Aorta (tissue), 5 donors: ENCODE data around the gene TMEM35A. TPM values are rescaled to one million over a fixed set of nuclear protein-coding genes. Genes with fewer than 3 reads are reported as not detected.

Experiments used
- ATAC-seq: fragments of 200-7000 bp; cut with Tn5 transposase; one replicate; pipeline ENCODE4 v1.9.1; 2022; ENCODE audit warnings: moderate library complexity; ENCODE audit not compliant: low FRiP score
- DNase-seq, 2 donors: peaks; one replicate each; pipeline ENCODE4 v3.0.0-alpha.2; 2020
- H3K27ac ChIP-seq, 2 donors: one replicate each; pipeline ENCODE4 v1.5.1; 2013; ENCODE audit warnings: low read length in 2 of 2, mild to moderate bottlenecking in 2 of 2, moderate library complexity in 2 of 2, control low read depth in 1 of 2, inconsistent platforms in 1 of 2, low read depth in 1 of 2
- H3K27me3 ChIP-seq, 2 donors: one replicate each; pipeline ENCODE4 v1.6.1; 2013; ENCODE audit warnings: control low read depth in 1 of 2, low read length in 1 of 2, mild to moderate bottlenecking in 1 of 2, moderate library complexity in 1 of 2; ENCODE audit not compliant: insufficient read depth in 2 of 2, control insufficient read depth in 1 of 2
- H3K36me3 ChIP-seq, 2 donors: one replicate each; pipeline ENCODE4 v1.6.1; 2013; ENCODE audit warnings: control low read depth in 1 of 2, low read length in 1 of 2, mild to moderate bottlenecking in 1 of 2; ENCODE audit not compliant: insufficient read depth in 2 of 2, control insufficient read depth in 1 of 2
- H3K4me1 ChIP-seq, 2 donors: one replicate each; pipeline ENCODE4 v1.6.1; 2013; ENCODE audit warnings: low read length in 2 of 2, control low read depth in 1 of 2, mild to moderate bottlenecking in 1 of 2, moderate library complexity in 1 of 2; ENCODE audit not compliant: insufficient read depth in 2 of 2, control insufficient read depth in 1 of 2
- H3K4me3 ChIP-seq, 2 donors: one replicate each; pipeline ENCODE4 v1.5.1; 2013; ENCODE audit warnings: low read length in 2 of 2, control low read depth in 1 of 2, mild to moderate bottlenecking in 1 of 2
- H3K9me3 ChIP-seq: one replicate; pipeline ENCODE4 v1.6.1; 2013; ENCODE audit warnings: mild to moderate bottlenecking, low read length; ENCODE audit not compliant: control insufficient read depth
- WGBS, 2 donors: extraction: QIAGEN DNeasy Blood & Tissue Kit; methylation state at CpG; one replicate each; pipeline ENCODE4 v1.1.7; 2013; 5-methylcytosine and 5-hydroxymethylcytosine counted together
- intact Hi-C, 2 donors: fragments of 100-400 bp; cut with DNase I; formaldehyde crosslinking; loops; one replicate each; pipeline versions ENCODE4 v1.14.2 to v1.15.0; 2022
- polyA plus RNA-seq, 2 donors: library from polyadenylated mRNA; stranded (reverse); fragments of 200-250 nt; gene quantifications; one replicate each; pipeline ENCODE4 v1.2.3, GENCODE V29; 2013
- total RNA-seq, 2 donors: library from RNA; stranded (reverse); fragmentation: NEBNext Ultra II Directional; extraction: Animal tissue kit (Norgen Biotek cat#: 25700); gene quantifications; one replicate each; pipeline ENCODE4 v1.2.1, GENCODE V29; 2021
- donor health status: healthy with polysubstance abuse.
- donor health status: Bipolar disorder and iron deficiency.
- donor health status: DM: no; HTN: no; CAD: no.
- donor health status: DM: no; HTN: no; CAD: no.
- donor health status: DM: yes; HTN: yes; CAD: no.

TMEM35A gene
- total and polyA plus RNA-seq, 4 donors, result 2.9 to 3.7 (median 3.4) TPM

DNA sequence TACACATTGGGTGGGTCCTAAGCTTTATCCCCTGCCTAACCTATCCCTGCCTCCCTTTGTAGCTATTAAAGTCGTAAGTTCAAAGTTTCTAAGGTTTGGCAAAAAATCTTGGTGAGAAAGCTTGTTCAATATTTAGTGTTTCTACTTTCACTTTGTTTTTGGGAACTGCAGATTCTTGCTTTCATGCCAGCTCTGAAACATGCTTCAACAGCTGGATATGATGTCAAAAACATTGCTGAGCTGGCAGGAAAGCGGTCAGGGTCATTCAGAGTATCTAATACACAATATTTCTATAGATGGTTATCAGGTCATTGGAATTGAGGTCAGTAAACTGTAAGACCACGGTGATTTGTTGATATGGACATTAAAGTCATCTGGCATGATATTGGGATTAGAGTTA, 39.0 kb downstream of the TMEM35A start:
- Histone ChIP-seq H3K27me3 (no peaks in the 10 kb centered on the region), H3K4me1 (no peaks in the 10 kb centered on the region), H3K27ac (no peak overlapping the region), H3K9me3 (no peaks in the 10 kb centered on the region), H3K4me3 (no peak overlapping the region), H3K36me3 (no peaks in the 10 kb centered on the region)
- DNase-seq, result no peak
- 11 to 23% methylated on average over 3 of the region's 3 CpGs for WGBS, 2 donors
- intact Hi-C loops, result no loop called here
- ATAC-seq, result no peak

DNA sequence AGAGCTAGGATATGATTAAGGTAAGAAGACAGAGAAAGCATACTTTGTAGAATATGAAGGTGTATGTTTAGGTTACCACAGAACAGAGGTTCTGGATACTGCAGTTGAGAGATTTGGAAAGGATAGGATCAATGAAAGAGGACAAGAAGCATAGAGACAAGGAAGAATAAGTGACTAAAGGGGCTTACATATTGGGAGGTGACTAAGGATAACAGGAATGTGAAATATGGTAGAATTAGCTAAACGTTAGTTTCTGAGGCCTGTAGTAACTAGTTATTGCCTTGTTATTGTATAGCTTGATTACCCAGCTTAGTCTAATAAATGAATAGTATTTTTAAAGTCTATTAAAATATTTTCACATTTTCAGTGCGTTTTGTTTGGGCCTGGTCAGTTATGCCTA, 57.6 kb downstream of the TMEM35A start:
- DNase-seq (no peak), ATAC-seq (no peak)
- H3K4me3 ChIP-seq, result no peak overlapping the region
- no peaks in the 10 kb centered on the region for H3K27me3 ChIP-seq
- intact Hi-C loops, result no loop called here
- 58 to 76% methylated on average over 2 of the region's 2 CpGs for WGBS, 2 donors
- H3K27ac ChIP-seq, result no peak overlapping the region
- no peaks in the 10 kb centered on the region for H3K9me3 ChIP-seq
- no peaks in the 10 kb centered on the region for H3K4me1 ChIP-seq
- no peaks in the 10 kb centered on the region for H3K36me3 ChIP-seq

Other genes starting within 250 kb of the TMEM35A start
- not detected for gene NOX1, start 204.5 kb upstream of the TMEM35A start, total RNA-seq
- not detected for gene NOX1, start 204.5 kb upstream of the TMEM35A start, polyA plus RNA-seq
- gene XKRX, start 150.0 kb upstream of the TMEM35A start, total RNA-seq, result under 1 TPM; 0.27 to 0.32 TPM
- gene XKRX, start 150.0 kb upstream of the TMEM35A start, polyA plus RNA-seq, result under 1 TPM in 1 of 2 donors, not detected in 1; 0.26 TPM
- gene ARL13A, start 109.2 kb upstream of the TMEM35A start, total RNA-seq, result not detected
- gene ARL13A, start 109.2 kb upstream of the TMEM35A start, polyA plus RNA-seq, result not detected
- 10 to 100 TPM; 15.1 to 19.6 TPM for gene TRMT2B, start 26.8 kb upstream of the TMEM35A start, total RNA-seq
- 1 to 10 TPM; 6.3 TPM for gene TRMT2B, start 26.8 kb upstream of the TMEM35A start, polyA plus RNA-seq
- gene CENPI, start 19.3 kb downstream of the TMEM35A start, total RNA-seq, result 1 to 10 TPM; 1.3 to 1.7 TPM
- gene CENPI, start 19.3 kb downstream of the TMEM35A start, polyA plus RNA-seq, result under 1 TPM in 1 of 2 donors, not detected in 1; 0.18 TPM
- gene DRP2, start 140.9 kb downstream of the TMEM35A start, total RNA-seq, result 1 to 10 TPM; 1.5 to 1.9 TPM
- under 1 TPM; 0.18 to 0.25 TPM for gene DRP2, start 140.9 kb downstream of the TMEM35A start, polyA plus RNA-seq
- gene TAF7L, start 212.5 kb downstream of the TMEM35A start, total RNA-seq, result not detected
- gene TAF7L, start 212.5 kb downstream of the TMEM35A start, polyA plus RNA-seq, result under 1 TPM in 1 of 2 donors, not detected in 1; 0.31 TPM